ENCODE measurements around the gene ARL16. TPM values are rescaled to one million over a fixed set of nuclear protein-coding genes. Genes with fewer than 3 reads are reported as not detected.

The ARL16 gene
- total RNA-seq = 45.1 and 45.5 TPM in 2 replicates

GRCh38 chr17:81683584-81684441, at the start of gene ARL16, which contains the start of gene HGS:
ARL16 (minus strand) TSS chr17:81683797; CDS start chr17:81683753, 44 bp downstream.
HGS (plus strand) TSS chr17:81684011; CDS start chr17:81684067, 56 bp downstream.

GRCh38 chr17:81711814-81712467, 28.3 kb upstream of the ARL16 start, which contains the start of gene SLC25A10:
SLC25A10 (plus strand) TSS chr17:81712284; CDS start chr17:81712427, 143 bp downstream.

GRCh38 chr17:81702934-81703746, 19.5 kb upstream of the ARL16 start, which contains the start of gene MRPL12:
MRPL12 (plus strand) TSS chr17:81703367; CDS start chr17:81703502, 135 bp downstream.

GRCh38 chr17:81666342-81667191, 17.0 kb downstream of the ARL16 start, which contains the start of the genes CCDC137 and OXLD1:
CCDC137 (plus strand) TSS chr17:81666737; CDS start chr17:81666767, 30 bp downstream.
OXLD1 (minus strand) TSS chr17:81666605; CDS start chr17:81666577, 28 bp downstream.

GRCh38 chr17:81656118-81656743, 27.4 kb downstream of the ARL16 start, which contains the start of gene PDE6G:
PDE6G (minus strand) TSS chr17:81656542; CDS start chr17:81653305, 3,237 bp downstream.

GRCh38 chr17:81636505-81637288, 46.9 kb downstream of the ARL16 start, which contains the start of the genes NPLOC4 and TSPAN10:
NPLOC4 (minus strand) TSS chr17:81637112; CDS start chr17:81636930, 182 bp downstream.
TSPAN10 (plus strand) TSS chr17:81637196; CDS start chr17:81642413, 5,217 bp downstream.

Other genes with a start within 250 kb of the ARL16 start
- gene ACTG1, start 171.0 kb downstream of the ARL16 start, total RNA-seq = 6,098 and 7,194 TPM in 2 replicates
- gene FSCN2, start 155.4 kb downstream of the ARL16 start, total RNA-seq = 0.14 TPM in 1 of 2 replicates, not detected in the other
- gene FAAP100, start 131.4 kb downstream of the ARL16 start, total RNA-seq = 29.6 and 38.2 TPM in 2 replicates
- gene NPLOC4, start 46.7 kb downstream of the ARL16 start, total RNA-seq = 45.6 and 57.5 TPM in 2 replicates
- 0.63 and 0.74 TPM in 2 replicates for gene TSPAN10, start 46.6 kb downstream of the ARL16 start, total RNA-seq
- 1.4 TPM in 1 of 2 replicates, not detected in the other for gene PDE6G, start 27.3 kb downstream of the ARL16 start, total RNA-seq
- 27.8 and 34.8 TPM in 2 replicates for gene OXLD1, start 17.2 kb downstream of the ARL16 start, total RNA-seq
- gene CCDC137, start 17.1 kb downstream of the ARL16 start, total RNA-seq = 23.0 and 27.5 TPM in 2 replicates
- 79.4 and 92.7 TPM in 2 replicates for gene HGS, start 214 bp upstream of the ARL16 start, total RNA-seq
- 136 and 143 TPM in 2 replicates for gene MRPL12, start 19.6 kb upstream of the ARL16 start, total RNA-seq
- 56.4 and 66.7 TPM in 2 replicates for gene SLC25A10, start 28.5 kb upstream of the ARL16 start, total RNA-seq
- gene GCGR, start 120.4 kb upstream of the ARL16 start, total RNA-seq = not detected in 2 replicates
- 34.9 and 50.1 TPM in 2 replicates for gene MCRIP1, start 149.5 kb upstream of the ARL16 start, total RNA-seq
- gene PPP1R27, start 151.3 kb upstream of the ARL16 start, total RNA-seq = not detected in 2 replicates
- gene P4HB, start 176.7 kb upstream of the ARL16 start, total RNA-seq = 1,284 and 1,865 TPM in 2 replicates
- gene ARHGDIA, start 187.5 kb upstream of the ARL16 start, total RNA-seq = 326 and 351 TPM in 2 replicates
- gene ALYREF, start 207.8 kb upstream of the ARL16 start, total RNA-seq = 184 and 208 TPM in 2 replicates
- 235 and 300 TPM in 2 replicates for gene ANAPC11, start 207.9 kb upstream of the ARL16 start, total RNA-seq
- gene NPB, start 218.4 kb upstream of the ARL16 start, total RNA-seq = 3.0 TPM in 1 of 2 replicates, not detected in the other
- 50.9 and 54.8 TPM in 2 replicates for gene PCYT2, start 227.6 kb upstream of the ARL16 start, total RNA-seq
- 32.9 and 35.1 TPM in 2 replicates for gene SIRT7, start 234.4 kb upstream of the ARL16 start, total RNA-seq
- 9.5 and 12.1 TPM in 2 replicates for gene MAFG, start 243.9 kb upstream of the ARL16 start, total RNA-seq